ENCODE results near the gene ZGLP1. TPM values are rescaled to one million over a fixed set of nuclear protein-coding genes. Genes with fewer than 3 reads are reported as not detected.

ZGLP1 gene
- total RNA-seq, 1 experiment from 2014 or later = not detected

GRCh38 chr19:10329555-10329954, 19.9 kb upstream of the ZGLP1 start:
- in situ Hi-C loops (cut with HindIII; ENCODE audit: low pct_unique_long_range_greater_than_20kb, low sequenced_read_pairs) = no loop called here
- DNase-seq (ENCODE audit: low read depth) = no peak

- in situ Hi-C loops (cut with HindIII; ENCODE audit: low pct_unique_long_range_greater_than_20kb, low sequenced_read_pairs) = no loop called here
- no peak for DNase-seq (ENCODE audit: low read depth)
Observed at GRCh38 chr19:10328558-10329429, 19.2 kb upstream of the ZGLP1 start.

- no peak for DNase-seq (ENCODE audit: low read depth)
- in situ Hi-C loops (cut with HindIII; ENCODE audit: low pct_unique_long_range_greater_than_20kb, low sequenced_read_pairs) = no loop called here
Observed at GRCh38 chr19:10327793-10328192, 18.2 kb upstream of the ZGLP1 start.

- no peak for DNase-seq (ENCODE audit: low read depth)
- in situ Hi-C loops (cut with HindIII; ENCODE audit: low pct_unique_long_range_greater_than_20kb, low sequenced_read_pairs) = no loop called here
Observed at GRCh38 chr19:10325732-10326131, 16.1 kb upstream of the ZGLP1 start.

GRCh38 chr19:10321874-10322835, 12.5 kb upstream of the ZGLP1 start:
- DNase-seq (ENCODE audit: low read depth) = no peak
- in situ Hi-C loops (cut with HindIII; ENCODE audit: low pct_unique_long_range_greater_than_20kb, low sequenced_read_pairs) = no loop called here

DNA sequence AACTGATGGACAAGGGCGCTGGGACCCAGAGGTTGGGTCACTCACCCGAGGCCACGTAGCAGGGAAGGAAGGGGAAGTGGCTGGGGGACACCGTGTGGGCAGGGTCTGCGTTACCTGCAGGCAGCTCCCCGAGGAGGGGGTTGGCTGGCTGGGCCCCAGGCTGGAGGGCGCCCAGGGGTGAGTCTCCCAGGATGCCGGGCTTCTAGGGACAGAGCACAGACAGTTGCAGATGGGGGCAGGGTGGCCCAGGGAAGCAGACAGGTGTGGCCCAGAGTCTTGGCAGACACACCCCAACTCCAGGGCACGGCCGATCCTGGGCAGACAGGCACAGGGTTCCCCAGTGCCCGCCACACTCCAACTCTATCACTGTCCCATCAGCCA, 11.8 kb upstream of the ZGLP1 start:
- in situ Hi-C loops (cut with HindIII; ENCODE audit: low pct_unique_long_range_greater_than_20kb, low sequenced_read_pairs) = no loop called here

DNA sequence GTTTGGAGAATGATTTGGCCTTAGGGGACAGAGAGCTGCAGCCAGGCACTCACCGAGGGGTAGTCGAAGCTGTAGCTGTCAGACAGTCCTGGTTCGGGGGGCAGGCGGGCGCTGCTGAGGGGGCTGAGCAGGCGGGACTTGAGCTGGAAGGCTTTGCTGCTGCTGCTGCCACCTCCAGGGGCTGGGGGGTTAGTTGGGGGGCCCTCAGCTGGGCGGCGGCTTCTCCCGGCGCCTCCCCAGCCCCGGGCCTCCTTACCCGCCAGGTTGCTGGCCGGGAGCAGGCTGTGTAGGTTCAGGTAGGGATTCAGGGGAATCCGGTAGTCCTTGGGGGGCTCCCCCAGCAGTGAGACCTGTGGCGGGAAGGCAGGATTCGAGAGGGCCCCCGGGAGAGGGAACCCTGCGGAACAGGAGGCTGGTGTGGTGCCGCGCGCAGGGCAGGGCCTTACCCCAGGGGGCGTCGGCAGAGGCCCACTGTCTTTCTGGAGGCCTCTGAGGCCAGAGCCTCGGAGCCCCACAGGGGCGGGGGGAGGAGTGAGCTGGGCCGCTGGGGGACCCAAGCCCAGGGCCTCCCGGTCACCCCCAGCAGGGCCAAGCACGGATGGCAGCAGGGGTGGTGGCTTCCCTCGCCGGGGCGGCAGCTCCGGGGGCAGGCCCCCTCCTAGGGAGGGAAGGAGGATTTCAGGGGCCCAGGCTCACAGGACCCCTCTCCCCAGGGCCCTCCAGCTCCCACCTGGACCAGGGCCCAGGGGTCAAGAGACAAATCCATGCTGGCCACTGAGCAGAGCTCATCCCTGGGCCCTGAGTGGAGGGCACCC, 11.2 kb upstream of the ZGLP1 start:
- DNase-seq (ENCODE audit: low read depth) = no peak
- in situ Hi-C loops (cut with HindIII; ENCODE audit: low pct_unique_long_range_greater_than_20kb, low sequenced_read_pairs) = no loop called here

More for the DNA sequence above, 11.8 kb upstream of the ZGLP1 start:
- DNase-seq (ENCODE audit: low read depth) = no peak

DNA sequence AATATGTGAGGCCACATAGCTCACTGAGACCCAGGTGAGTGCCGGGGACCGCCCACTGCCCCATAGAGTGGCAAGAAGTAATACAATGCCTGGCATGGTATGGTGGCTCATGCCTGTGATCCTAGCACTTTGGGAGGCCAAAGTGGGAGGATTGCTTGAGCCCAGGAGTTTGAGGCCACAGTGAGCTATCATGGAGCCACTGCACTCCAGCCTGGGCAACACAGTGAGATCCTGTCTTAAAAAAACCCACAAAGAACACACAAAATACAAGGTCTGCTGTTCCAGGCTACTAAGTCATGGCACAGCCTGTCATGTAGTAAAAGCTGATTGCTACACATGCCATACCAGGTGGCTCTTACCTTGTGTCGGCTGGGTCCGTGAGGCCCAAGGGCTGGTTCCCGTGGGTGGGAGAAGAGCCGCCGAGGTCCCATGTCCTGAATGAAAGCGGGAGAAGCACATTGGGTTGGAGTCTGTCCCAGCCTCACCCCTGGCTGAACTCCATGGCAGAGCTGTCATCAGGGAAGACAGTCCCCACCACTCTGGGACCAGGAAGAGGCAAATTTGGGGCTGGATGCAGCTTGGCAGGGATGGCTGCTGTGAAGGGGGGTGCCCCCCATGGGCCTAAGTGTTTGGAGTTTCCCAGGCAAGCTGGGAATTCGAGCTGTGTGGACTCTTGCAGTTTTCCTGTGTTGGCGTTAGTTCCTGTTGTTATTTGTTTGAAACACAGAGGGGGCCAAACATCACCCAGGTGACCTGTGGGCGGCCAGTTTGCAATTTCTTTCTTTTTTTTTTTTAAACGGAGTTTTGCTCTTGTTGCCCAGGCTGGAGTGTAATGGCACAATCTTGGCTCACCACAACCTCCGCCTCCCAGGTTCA, 9.4 kb upstream of the ZGLP1 start:
- DNase-seq (ENCODE audit: low read depth) = no peak
- in situ Hi-C loops (cut with HindIII; ENCODE audit: low pct_unique_long_range_greater_than_20kb, low sequenced_read_pairs) = no loop called here

DNA sequence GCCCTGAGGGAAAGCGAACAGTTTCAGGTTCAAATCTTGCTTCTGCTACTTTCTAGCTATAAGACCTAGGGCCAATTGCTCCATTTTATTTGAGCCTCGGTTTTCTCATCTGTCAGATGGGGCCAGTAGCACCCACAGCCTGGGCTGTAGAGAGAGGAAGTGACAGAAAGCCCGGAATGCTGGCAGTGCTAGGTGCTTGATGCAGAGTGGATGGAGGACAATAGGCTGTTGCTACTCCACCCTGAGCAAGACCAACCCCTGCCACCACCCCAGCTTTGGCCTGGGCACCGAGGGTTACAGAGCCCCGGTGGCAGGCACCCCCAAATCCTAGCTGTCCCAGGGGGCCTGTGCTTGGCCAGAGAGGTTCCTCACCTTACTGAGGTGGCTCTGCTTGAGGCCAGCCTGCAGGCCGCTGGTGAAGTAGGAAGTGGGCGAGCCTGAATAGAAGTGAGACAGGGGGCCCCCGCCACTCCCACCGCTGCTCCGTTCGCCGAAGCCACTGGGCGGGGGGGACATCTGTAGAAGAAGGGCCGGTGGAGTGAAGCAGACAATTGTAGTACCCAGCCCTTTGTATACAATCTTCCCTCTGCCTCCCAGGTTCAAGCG, 8.3 kb upstream of the ZGLP1 start:
- in situ Hi-C loops (cut with HindIII; ENCODE audit: low pct_unique_long_range_greater_than_20kb, low sequenced_read_pairs) = no loop called here
- no peak for DNase-seq (ENCODE audit: low read depth)

DNA sequence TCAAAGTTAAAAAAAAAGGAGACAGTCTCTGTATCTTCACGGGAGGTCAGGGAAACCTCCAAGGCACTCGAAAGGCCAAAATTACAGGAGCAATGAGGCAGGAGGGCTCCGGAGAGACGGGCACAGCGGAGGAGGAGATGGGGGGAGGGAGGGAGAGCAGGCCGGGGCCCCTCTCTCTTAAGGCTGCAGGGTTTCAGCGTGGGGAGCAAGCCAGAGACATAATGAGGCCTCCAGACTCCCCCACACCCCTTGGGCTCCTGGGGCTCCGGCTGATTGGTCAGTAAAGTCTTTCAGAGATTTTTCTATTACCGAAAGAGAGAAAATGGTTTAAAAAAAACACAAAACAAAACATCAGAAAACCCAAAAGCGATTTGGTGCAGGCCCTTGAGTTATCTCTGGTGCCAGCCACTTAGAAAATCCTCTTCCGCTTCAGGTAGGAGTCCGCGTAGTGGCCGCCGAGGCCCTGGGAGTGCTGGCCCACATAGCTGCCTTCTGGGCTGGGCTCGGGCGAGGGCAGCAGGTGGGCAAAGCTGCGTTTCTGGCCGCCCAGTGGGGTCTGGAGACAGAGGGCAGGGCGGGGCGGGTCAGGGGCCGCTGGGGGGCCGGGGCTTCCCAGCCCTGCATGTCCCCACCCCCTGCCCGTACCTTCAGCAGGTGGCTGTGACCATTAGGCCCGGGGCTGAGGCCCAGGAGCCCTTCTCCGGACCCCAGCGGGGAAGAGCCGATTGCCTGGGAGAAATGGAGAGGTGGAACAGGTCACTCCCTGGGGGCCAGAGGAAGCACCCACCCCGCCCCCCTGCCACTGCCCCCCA, 7.6 kb upstream of the ZGLP1 start:
- in situ Hi-C loops (cut with HindIII; ENCODE audit: low pct_unique_long_range_greater_than_20kb, low sequenced_read_pairs) = no loop called here

GRCh38 chr19:10316229-10317044, 6.8 kb upstream of the ZGLP1 start:
- no peak for DNase-seq (ENCODE audit: low read depth)
- in situ Hi-C loops (cut with HindIII; ENCODE audit: low pct_unique_long_range_greater_than_20kb, low sequenced_read_pairs) = no loop called here

More for the DNA sequence above, 7.6 kb upstream of the ZGLP1 start:
- DNase-seq (ENCODE audit: low read depth) = no peak

GRCh38 chr19:10315335-10316214, 6.0 kb upstream of the ZGLP1 start, which contains the start of gene FDX2:
FDX2 (minus strand) TSS chr19:10316015; CDS start chr19:10315996, 19 bp downstream.
- DNase-seq (ENCODE audit: low read depth) = peak; percentile 53
- in situ Hi-C loops (cut with HindIII; ENCODE audit: low pct_unique_long_range_greater_than_20kb, low sequenced_read_pairs) = no loop called here

DNA sequence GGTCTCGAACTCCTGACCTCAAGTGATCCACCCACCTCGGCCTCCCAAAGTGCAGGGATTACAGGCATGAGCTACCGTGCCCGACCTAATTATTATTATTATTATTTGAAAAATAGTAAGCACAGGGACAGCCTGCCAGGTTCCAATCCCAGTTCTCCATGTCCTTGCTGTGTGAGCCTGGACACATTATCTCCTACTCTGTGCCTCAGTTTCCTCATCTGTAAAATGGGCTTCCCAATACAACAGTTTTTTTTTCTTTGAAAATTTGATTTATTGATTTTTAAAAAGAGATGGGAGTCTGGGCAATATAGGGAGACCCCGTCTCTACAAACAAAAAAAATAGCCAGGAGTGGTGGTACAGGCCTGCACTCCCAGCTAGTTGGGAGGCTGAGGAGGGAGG, 3.3 kb downstream of the ZGLP1 start:
- in situ Hi-C loops (cut with HindIII; ENCODE audit: low pct_unique_long_range_greater_than_20kb, low sequenced_read_pairs) = no loop called here
- no peak for DNase-seq (ENCODE audit: low read depth)

DNA sequence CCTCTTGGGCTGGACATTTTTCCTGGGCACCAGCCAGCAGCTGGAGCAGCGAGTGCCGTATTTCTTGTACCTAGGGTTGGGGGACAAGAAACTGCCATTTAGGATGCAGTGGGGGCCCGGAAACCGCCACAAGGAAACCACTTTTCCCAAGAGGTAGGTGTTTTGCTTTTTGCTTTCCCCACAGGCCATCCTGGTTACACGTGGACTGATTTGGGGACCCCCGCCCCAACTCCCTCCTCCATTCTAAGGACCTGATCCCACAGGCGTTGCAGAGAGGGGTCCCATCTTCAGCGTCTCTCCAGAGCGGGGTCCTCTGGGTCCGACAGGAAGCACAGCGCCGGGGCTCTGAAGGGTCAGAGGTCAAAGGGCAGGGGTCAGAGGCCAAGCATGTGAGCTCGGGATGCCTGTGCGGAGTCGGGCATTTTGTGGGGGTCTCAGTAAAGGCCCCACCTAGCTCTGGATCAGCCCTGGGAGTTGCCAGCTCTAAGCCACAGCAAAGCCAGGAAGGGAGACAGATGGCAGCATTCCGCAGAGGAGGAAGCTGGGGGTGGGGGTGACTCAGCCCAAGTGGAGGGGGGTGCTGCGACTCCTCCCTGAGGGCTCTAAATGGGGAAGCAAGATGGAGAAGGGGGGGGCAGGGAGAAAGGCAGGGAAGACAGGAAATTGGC, 4.3 kb downstream of the ZGLP1 start:
- no peak for DNase-seq (ENCODE audit: low read depth)
- in situ Hi-C loops (cut with HindIII; ENCODE audit: low pct_unique_long_range_greater_than_20kb, low sequenced_read_pairs) = no loop called here
